Right hindlimb (tissue), 1 donor: ENCODE data around the gene FOXP1.

Source experiments
- DNase-seq: peaks from one replicate; pipeline ENCODE4 v3.0.0-alpha.2; 2018

Gene FOXP1

DNA sequence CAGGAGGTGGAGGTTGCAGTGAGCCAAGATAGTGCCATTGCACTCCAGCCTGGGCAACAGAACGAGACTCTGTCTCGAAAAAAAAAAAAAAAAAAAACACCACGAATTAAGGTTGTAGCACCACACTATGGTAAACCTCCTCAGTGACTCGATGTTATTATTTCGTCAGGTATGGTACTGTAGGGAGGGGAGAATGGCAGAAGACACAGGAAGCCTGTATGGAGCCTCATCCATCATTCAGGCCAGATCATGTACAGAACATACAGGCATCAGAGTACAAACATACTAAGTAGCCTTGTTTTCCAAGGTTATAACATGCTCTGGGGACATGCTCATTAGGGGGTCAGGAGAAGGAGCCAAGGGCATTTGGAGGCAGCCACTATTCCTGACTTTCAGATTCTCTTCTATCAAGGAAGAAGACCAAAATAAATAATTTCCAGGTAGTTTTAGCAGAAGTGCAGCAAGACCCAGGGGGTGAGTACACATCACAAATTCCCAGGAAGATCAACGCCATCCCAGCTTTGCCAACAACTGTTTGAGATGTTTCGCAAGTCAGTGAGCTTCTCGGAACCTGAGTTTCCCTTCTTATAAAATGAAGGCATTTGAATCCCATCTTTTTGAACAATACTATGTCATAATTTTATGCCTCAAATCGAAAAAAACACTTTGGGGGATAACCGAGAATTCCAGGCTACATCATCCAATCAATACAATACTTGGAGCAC is 79.8 kb downstream of the FOXP1 start:
- no peak for DNase-seq

DNA sequence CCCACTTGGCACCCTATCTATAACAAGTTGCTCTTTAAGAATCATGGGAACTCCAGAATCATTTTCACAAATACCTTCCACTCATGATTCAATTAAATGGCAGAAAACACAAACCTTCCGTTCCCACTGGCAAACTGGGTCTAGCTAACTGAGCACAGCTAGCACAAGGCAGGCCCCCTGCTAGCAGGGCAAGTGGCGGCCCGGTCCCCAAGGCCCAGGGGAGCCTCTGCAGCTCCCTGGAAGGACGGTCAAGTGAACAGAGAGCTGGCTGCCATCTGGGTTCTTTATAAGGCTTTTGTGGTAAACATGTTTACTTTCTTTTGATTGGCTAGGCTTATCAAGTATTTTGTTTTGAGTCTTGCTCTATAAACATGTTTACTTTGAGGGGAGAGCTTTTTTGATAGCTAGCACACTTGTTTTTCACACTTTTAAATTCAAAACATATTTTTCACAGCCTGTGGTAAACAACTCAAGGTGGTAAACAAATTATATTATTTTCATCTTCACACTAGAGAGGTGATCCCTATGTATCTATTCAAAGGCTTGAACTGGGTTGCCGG is 81.4 kb downstream of the FOXP1 start:
- no peak for DNase-seq

DNA sequence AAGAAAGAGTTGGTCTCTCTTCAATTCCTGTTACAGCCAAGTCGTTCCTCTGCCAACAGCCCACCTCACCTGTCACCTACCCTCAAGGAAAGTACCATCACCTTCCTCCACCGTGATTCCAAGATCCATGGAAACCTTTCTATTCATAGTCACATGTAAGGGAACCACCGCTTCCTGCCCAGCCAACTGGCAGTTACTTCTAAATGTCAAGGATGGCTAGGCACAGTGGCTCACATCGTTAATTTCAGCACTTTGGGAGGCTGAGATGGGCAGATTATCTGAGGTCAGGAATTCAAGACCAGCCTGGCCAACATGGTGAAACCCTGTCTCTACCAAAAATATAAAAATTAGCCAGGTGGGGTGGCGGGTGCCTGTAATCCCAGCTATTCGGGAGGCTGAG is 82.8 kb downstream of the FOXP1 start:
- no peak for DNase-seq

DNA sequence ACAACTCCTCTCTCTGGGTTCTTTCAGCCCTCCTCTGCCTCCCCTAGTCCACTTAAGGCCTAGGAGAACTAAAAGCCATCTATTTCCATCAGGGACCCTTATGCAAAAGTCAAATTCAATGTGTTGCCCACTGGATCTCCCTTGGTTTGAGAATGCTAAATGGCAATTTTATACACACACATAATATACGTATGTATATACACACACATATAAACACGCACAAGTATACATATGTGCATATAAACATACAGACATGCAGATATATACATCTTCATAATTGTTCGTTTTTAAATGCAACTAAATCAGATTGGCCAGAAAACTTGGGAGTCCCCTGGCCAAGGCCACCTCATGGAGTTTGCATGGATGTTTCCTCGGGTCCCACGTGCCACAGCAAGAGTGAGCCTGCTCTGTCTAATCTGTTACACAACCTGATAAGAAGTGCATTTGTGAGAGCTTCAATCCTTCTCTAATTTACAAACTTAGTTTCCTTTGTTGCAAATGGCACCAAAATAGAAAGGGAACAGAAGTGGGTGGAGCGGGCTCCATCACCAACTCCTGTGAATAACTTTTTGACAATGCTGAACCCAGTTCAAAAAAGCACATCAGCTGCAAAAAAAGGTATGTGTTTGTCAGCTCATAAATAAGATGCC is 84.2 kb downstream of the FOXP1 start:
- DNase-seq, result no peak

DNA sequence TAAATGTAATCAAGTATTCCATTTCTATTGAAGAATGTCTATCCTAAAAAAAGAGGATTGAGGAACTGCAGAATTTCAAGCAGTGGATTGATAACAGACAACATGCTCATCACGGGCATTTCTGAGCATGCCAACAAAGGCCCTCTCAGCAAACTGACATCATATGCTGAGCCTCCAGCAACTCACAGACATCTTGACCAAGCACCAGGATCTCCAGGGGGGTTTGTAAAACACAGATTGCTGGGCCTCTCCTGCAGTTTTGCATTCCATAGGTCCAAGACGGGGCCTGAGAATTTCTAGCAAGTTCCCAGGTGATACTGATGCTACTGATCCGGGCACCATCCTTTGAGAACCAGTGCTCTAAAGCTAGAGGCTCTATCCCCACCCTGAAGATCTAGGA is 85.0 kb downstream of the FOXP1 start:
- DNase-seq, result no peak

- DNase-seq, result no peak
Observed at GRCh38 chr3:71497971-71498444, 85.5 kb downstream of the FOXP1 start.

DNA sequence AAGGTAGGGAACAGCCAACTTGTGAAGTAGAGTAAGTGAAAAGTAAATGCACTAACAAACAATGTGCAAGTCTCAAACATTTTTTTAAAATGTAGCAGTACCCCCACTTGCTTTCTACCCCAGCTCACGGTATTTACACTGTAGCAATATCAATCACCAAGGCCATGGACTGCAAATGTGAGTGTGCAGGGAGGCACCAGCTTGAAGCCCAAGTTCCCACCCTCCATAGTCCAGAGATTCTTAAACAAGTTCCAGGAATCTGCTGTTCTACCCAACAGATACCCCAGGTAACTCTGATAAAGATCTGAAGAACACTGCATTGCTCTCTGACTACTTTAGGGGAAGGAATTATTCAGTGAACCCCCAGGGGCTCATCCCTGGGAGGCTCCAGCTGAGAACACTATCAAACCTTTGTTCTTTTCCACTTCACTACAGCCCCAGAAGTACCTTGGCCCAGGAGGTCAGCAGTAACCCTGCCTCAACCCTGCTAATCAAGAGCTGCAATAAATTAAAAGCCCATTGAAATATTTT is 86.1 kb downstream of the FOXP1 start:
- no peak for DNase-seq

DNA sequence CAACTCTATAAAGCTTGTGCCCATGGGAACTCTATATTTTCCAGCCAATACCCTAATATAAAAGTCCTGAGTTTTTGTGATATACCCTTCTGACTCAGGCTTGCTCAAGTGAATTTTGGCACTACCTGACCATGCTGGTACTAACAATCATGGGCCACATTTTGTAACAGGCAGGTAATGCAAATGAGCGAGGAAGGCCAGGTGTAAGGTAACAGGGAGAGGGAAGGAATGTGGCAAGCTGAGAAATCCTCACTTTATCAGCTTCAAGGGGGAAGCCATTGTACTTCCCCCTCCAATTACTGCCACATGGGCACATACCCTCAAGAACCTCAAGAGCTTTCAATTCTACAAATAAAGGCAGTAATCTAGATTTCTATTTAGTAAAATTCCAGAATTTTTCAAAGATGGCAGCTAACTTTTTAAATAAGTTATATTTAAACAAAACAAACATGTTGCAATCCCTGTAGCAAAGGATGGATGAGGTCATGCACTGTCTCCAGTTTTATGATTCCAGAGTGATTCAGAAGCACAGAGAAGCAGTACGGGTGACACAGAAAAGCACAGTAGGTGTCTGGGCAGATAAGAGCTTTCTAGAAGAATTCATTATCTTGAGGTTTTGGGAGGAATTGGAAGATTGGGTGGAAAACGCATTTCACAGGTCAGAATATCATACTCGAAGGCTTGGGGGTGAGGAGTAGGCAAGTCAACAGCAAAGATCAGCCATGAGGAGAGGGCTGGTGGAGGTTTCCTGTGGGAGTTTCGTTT is 87.6 kb downstream of the FOXP1 start:
- DNase-seq, result no peak

GRCh38 chr3:71494212-71494611 is 89.3 kb downstream of the FOXP1 start:
- no peak for DNase-seq

DNA sequence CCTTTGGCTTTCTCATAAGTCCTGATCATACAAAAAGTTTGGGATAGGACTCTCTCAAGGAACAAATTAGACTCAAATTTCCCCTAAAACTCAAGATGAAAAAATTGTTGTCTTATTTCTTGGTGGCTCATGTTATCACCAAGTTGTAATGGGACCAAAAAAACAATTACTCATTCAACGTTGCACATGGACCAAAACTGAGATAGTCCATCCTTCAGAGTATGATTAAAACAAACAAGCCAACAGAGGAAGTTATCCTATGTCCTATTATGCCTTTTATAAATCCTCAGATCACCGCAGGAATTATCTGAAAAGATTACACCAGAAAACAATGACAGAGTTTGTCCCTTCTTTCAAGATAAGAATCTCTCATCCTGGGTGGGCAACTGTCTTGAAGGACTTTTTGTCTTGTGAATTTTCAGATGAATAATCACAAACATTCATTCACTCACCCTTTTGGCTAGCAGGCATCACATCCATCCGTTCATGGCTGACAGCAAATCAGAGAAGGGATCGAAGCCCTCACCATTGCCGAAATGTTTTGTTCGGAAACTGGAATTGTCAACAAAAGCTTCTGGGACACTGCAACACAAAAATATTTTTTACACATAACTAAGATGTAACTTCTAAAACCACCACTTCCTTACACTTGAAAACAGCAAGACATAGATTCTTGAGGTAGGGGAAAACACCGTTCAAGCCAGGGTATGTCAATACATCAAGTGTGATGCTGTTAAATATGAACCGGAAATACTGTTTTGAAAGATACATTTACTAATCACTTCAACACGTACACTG is 90.4 kb downstream of the FOXP1 start:
- no peak for DNase-seq

DNA sequence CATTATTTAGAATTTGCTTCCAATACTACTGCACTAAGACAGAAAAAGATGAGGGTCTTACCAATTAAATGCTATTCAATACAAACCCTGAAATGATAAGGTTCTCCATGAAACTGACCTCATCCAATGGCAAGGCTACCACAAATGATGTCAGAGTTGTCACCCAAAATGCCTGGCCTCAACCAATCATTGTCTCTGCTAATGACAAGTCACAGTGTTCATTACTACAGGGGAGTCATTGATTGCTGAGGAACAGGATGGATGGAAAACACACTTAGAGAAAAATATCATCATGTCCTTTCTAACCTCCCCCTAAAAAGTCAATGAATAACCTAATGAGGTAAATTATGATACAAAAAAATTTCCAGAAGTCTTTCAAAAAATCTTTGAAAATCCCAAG is 91.0 kb downstream of the FOXP1 start:
- no peak for DNase-seq

DNA sequence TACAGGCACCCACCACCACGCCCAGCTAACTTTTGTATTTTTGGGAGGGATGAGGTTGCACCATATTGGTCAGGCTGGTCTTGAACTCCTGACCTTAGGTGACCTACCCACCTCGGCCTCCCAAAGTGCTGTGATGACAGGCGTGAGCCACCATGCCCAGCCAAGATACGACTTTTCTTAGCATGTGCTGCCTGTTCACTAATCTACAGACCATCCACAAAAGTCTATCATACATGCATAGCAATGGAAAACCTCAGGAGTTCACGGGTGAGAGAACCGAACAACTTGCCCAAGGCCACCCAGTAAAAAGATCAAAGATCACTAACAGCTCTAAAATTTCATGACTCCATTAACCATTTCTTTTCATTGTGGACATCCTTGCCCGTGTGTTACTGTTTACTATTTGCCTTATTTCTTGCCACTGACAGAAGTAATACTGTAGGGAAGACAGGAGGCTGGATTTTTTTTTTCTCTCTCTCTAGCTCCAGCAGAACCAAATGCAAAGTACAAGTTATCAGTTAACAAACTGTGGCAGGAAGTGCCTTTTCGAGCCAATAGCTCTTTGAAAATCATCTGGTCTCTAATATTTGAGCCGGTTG is 92.3 kb downstream of the FOXP1 start:
- no peak for DNase-seq

DNA sequence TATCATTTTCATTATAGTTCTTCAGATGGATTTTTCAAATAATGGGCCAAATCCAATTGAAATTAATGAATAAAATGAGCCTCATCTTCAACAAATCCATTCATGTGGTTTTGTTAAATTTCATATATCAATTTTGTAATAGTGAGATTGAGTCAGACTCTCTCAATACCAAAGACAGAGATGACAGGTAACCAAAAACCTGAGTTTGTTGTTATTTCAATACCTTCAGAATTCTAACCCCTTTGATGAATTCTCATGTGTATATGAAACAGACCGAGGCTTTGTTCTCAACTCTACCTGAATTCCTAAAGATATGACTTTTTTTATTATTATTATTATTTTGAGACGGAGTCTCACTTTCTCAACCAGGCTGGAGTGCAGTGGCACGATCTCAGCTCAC is 92.8 kb downstream of the FOXP1 start:
- no peak for DNase-seq

DNA sequence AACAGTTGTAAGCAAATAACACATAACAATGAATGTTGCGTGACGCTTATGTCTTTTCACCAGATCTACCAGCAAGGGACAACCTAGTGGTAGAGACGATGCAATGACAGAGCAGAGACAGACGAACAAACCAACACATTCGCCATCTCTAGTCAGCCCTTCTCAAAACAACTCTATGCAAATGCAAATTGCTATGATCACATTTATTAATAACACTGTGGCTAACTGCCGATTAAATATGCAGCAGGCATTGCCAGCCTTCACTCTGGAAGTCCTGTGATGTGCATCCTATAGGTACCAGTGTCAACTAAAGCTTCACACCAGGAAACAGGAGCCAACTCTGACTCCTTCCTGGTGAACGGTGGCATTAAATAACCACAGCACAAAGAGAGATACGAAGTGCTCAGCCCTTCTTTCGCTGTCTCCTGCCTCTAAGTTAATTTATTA is 94.2 kb downstream of the FOXP1 start:
- no peak for DNase-seq

- DNase-seq, result peak; percentile 39
Observed at GRCh38 chr3:71488882-71489281, 94.6 kb downstream of the FOXP1 start.

DNA sequence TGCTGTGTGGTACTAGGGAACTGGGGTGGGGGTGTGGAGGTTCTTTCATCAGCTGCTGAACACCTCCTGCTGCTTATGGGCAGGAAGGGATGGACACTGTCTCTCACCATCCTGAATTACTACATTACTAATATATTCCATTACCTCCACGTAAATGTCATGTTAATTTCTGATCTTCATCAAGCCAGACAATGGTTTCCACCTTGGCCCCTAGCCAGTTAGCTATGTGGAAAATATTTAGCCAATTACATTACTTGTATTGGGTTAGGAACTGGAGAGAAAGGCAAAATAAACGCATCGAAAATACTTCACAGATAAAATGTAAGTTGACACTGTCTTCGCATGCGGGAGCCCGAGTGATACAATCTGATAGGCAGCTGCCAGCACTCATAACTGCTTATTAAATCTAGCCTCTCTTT is 95.1 kb downstream of the FOXP1 start:
- DNase-seq, result no peak

DNA sequence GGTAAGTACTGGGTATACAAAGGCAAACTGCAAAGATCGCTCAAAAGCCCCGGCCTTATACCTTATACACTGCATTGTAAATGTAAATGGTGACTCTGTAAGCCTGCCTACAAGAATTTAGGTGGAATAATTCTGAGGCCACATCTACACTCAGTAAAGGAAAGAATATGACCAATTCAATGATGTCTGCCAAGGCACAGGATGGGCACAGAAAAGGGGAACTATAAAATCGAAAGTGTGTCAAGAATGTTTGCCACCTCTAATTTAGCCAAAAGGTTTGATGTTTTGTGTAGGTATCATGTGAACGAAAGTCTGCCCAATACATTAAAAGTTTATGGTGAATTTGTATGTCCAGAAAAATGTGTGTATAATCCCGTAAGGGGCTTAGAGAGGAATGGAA is 96.1 kb downstream of the FOXP1 start:
- DNase-seq, result no peak

DNA sequence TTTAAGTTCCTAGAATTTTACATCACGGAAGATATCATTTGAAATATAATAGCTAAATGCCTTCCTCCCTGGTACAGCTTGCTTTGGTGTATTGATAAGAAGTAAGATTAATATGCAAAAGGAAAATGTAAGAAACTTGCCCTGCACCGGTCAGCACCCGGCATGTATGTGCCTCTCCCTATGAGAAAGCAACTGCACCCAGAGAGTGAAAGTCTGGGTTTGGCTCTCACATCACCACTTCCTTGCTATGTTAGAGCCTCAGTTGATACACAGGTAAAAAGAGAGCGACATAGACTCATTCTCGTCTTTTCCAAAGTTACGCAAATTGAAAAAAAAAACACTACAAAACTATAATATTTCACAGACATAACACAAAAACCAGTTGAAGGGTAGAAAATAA is 96.7 kb downstream of the FOXP1 start:
- DNase-seq, result no peak

DNA sequence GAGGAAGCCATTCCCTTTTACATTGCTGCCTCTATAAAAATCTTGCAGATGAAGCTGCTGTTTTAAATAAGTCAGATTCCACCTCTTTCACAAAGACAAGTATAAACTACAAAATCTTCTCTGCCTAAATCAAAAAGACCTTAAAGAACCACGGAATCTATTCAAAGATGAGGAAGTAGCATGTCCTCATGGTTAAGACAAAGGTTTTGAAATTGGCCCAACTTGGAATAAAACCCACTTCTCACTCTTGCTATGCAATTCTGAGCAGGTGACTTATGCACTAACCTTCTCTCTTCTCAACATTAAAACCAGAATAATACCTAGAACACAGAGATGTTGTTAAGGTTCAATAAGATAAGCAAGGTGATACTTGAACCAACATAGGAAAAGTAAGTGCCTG is 97.6 kb downstream of the FOXP1 start:
- DNase-seq, result no peak

DNA sequence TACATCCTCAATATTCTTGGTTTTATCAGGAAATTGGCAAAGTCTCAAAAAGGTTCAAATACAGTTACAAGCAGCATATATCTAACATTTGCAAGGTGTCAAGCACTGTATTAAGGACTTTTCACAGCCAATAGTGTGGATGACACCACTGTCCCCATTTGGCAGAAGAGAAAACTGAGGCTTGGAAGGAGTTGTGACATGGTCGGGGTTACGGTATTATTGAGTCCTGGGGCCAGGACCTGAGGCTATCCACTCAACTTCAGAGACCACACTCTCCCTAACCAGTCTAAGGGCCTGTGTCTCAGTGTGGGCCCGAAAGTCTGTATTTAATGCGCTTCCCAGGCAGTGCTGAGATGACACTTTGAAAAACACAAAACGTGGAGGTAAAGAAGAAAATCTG is 99.1 kb downstream of the FOXP1 start:
- DNase-seq, result no peak

DNA sequence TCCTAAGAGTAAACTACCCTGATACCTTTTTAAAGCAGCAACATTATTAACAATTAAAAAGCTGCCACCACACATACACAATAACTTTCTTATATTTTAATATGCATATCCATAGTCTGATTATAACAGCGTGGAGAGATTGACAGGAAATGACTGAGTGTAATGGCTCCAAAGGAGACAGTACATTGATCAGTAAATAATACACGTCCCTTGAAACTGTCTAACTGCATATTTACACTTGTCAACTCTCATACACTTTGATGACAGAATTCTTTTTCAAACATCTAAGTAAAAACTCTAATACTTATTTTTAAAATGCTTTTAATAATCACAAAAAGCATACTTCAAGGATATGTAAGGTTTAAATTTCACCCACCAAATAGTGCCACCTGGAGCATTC is 99.5 kb downstream of the FOXP1 start:
- no peak for DNase-seq

- no peak for DNase-seq
Observed at GRCh38 chr3:71482771-71483170, 100.8 kb downstream of the FOXP1 start.
